Left colon (tissue), 2 donors: ENCODE data around the gene GALNTL6. TPM values are rescaled to one million over a fixed set of nuclear protein-coding genes. Genes with fewer than 3 reads are reported as not detected.
"Not testable (repeated sequence)": the region's sequence is repeated elsewhere in the genome, so short reads cannot be mapped to it uniquely, and the experiment has no call there.

Experiments used
- ATAC-seq: fragments of 200-7000 bp; cut with Tn5 transposase; one replicate; pipeline ENCODE4 v1.9.1; 2020; ENCODE audit warnings: mild to moderate bottlenecking, moderate library complexity
- DNase-seq, 2 donors: peaks; one replicate each; pipeline ENCODE4 v3.0.0-alpha.2; 2020
- intact Hi-C, 2 donors: fragments of 100-400 bp; cut with DNase I in 1 of 2; cut with micrococcal nuclease in 1 of 2; formaldehyde crosslinking; loops; one replicate each; pipeline versions ENCODE4 v1.11.2 to v1.14.0; 2022; cut with DNase I, micrococcal nuclease
- total RNA-seq, 2 donors: library from RNA; stranded (reverse); fragmentation: NEBNext Ultra II Directional; extraction: Animal tissue kit (Norgen Biotek cat#: 25700); gene quantifications; one replicate each; pipeline ENCODE4 v1.2.1, GENCODE V29; 2021
- donor health status: DM: no; HTN: no; CAD: no.
- donor health status: DM: yes; HTN: yes; CAD: no.

The GALNTL6 gene
- total RNA-seq, 2 donors from 2014 or later, result 0.20 to 0.21 TPM

GRCh38 chr4:172793565-172794306 is 980.5 kb downstream of the GALNTL6 start:
- intact Hi-C loops, result no loop called here
- DNase-seq (no peak), ATAC-seq (no peak)

- DNase-seq (no peak), ATAC-seq (no peak)
- intact Hi-C loops, result no loop called here
Measured at GRCh38 chr4:172794307-172794703, 981.1 kb downstream of the GALNTL6 start.

- ATAC-seq, DNase-seq, intact Hi-C loops: not testable (repeated sequence)
Measured at GRCh38 chr4:172797281-172797680, 984.1 kb downstream of the GALNTL6 start.

GRCh38 chr4:172802032-172802431 is 988.8 kb downstream of the GALNTL6 start:
- ATAC-seq (no peak), DNase-seq (no peak)
- intact Hi-C loops, result no loop called here

GRCh38 chr4:172806841-172807240 is 993.6 kb downstream of the GALNTL6 start:
- DNase-seq (no peak), ATAC-seq (no peak)
- intact Hi-C loops, result no loop called here

GRCh38 chr4:172808196-172808595 is 995.0 kb downstream of the GALNTL6 start:
- intact Hi-C loops, result no loop called here
- DNase-seq, result no peak
- no peak for ATAC-seq

GRCh38 chr4:172809319-172809718 is 996.1 kb downstream of the GALNTL6 start:
- DNase-seq, result no peak
- intact Hi-C loops, result no loop called here
- no peak for ATAC-seq

- intact Hi-C loops, result no loop called here
- ATAC-seq (no peak), DNase-seq (no peak)
Measured at GRCh38 chr4:172813359-172813923, 1000.2 kb downstream of the GALNTL6 start.

GRCh38 chr4:172815499-172816164 is 1002.4 kb downstream of the GALNTL6 start:
- intact Hi-C loops, result no loop called here
- DNase-seq (peak in 1 of 2 donors; percentile 32), ATAC-seq (peak; percentile 98)

GRCh38 chr4:172818901-172819300 is 1005.7 kb downstream of the GALNTL6 start:
- intact Hi-C loops, result no loop called here
- DNase-seq (no peak), ATAC-seq (no peak)

GRCh38 chr4:172819353-172819752 is 1006.1 kb downstream of the GALNTL6 start:
- ATAC-seq, result no peak
- intact Hi-C loops, result no loop called here

GRCh38 chr4:172822331-172822730 is 1009.1 kb downstream of the GALNTL6 start:
- no peak for DNase-seq
- ATAC-seq, result peak; percentile 75
- intact Hi-C loops, result no loop called here

More at GRCh38 chr4:172819353-172819752, 1006.1 kb downstream of the GALNTL6 start:
- DNase-seq, result no peak

- ATAC-seq (no peak), DNase-seq (no peak)
- intact Hi-C loops, result no loop called here
Measured at GRCh38 chr4:172826346-172826745, 1013.1 kb downstream of the GALNTL6 start.

- no peak for DNase-seq
- intact Hi-C loops, result no loop called here
- no peak for ATAC-seq
Measured at GRCh38 chr4:172826861-172827260, 1013.7 kb downstream of the GALNTL6 start.

- ATAC-seq (no peak), DNase-seq (no peak)
- intact Hi-C loops, result no loop called here
Measured at GRCh38 chr4:172830295-172830764, 1017.1 kb downstream of the GALNTL6 start.

GRCh38 chr4:172836661-172837060 is 1023.5 kb downstream of the GALNTL6 start:
- ATAC-seq (no peak), DNase-seq (no peak)
- intact Hi-C loops, result no loop called here

GRCh38 chr4:172838111-172838510 is 1024.9 kb downstream of the GALNTL6 start:
- DNase-seq (no peak), ATAC-seq (no peak)
- intact Hi-C loops, result no loop called here

GRCh38 chr4:172838943-172839342 is 1025.7 kb downstream of the GALNTL6 start:
- DNase-seq, result no peak
- peak; percentile 50 for ATAC-seq
- intact Hi-C loops, result no loop called here

- ATAC-seq, result no peak
- intact Hi-C loops, result no loop called here
- no peak for DNase-seq
Measured at GRCh38 chr4:172842779-172843178, 1029.6 kb downstream of the GALNTL6 start.

GRCh38 chr4:172843192-172843591 is 1030.0 kb downstream of the GALNTL6 start:
- ATAC-seq (no peak), DNase-seq (no peak)
- intact Hi-C loops, result no loop called here
